Smooth muscle cell (in vitro differentiated cells): Measurements from ENCODE around the gene SETD3. TPM values are rescaled to one million over a fixed set of nuclear protein-coding genes. Genes with fewer than 3 reads are reported as not detected.

Experiments
- DNase-seq: peaks from one replicate; lab custom pipeline; 2025; ENCODE audit not compliant: unreplicated experiment; lab: John Stamatoyannopoulos, UW
- H2AFZ ChIP-seq: fragments of 200-600 bp; sonication (generic); 2 replicates; pipeline ENCODE4 v1.6.0; 2016; ENCODE audit warnings: antibody characterized with exemption, low read depth, mild to moderate bottlenecking
- H3F3A ChIP-seq: fragments of 200-600 bp; sonication (generic); 2 replicates; pipeline ENCODE4 v1.6.0; 2017; ENCODE audit warnings: antibody characterized with exemption, low read depth
- H3K27ac ChIP-seq: fragments of 200-600 bp; sonication (generic); 2 replicates; pipeline ENCODE4 v1.5.1; 2016; ENCODE audit warnings: low read depth, mild to moderate bottlenecking
- H3K27me3 ChIP-seq: fragments of 200-600 bp; sonication (generic); 2 replicates; pipeline ENCODE4 v1.6.1; 2016; ENCODE audit warnings: low read depth, mild to moderate bottlenecking
- H3K36me3 ChIP-seq: fragments of 200-600 bp; sonication (generic); 2 replicates; pipeline ENCODE4 v1.5.1; 2016; ENCODE audit warnings: low read depth
- H3K4me1 ChIP-seq: fragments of 200-600 bp; sonication (generic); 2 replicates; pipeline ENCODE4 v1.5.1; 2016; ENCODE audit warnings: low read depth
- H3K4me2 ChIP-seq: fragments of 200-600 bp; sonication (generic); 2 replicates; pipeline ENCODE4 v1.6.0; 2016; ENCODE audit warnings: mild to moderate bottlenecking
- H3K4me3 ChIP-seq: fragments of 200-600 bp; sonication (generic); 2 replicates; pipeline ENCODE4 v1.5.1; 2016; ENCODE audit warnings: mild to moderate bottlenecking
- H3K79me2 ChIP-seq: fragments of 200-600 bp; sonication (generic); 2 replicates; pipeline ENCODE4 v1.6.0; 2016; ENCODE audit warnings: low read depth, mild to moderate bottlenecking
- H3K9ac ChIP-seq: fragments of 200-600 bp; sonication (generic); 2 replicates; pipeline ENCODE4 v1.6.0; 2016; ENCODE audit warnings: low read depth
- H3K9me3 ChIP-seq: fragments of 200-600 bp; sonication (generic); replicated peaks from 2 replicates; pipeline ENCODE4 v1.5.1; 2016; ENCODE audit warnings: low read depth
- H4K20me1 ChIP-seq: fragments of 200-600 bp; sonication (generic); 2 replicates; pipeline ENCODE4 v1.6.0; 2016; ENCODE audit warnings: low read depth
- CTCF ChIP-seq: fragments of 200-600 bp; sonication (generic); IDR thresholded peaks from 2 replicates; pipeline ENCODE4 v1.5.1; 2017; ENCODE audit warnings: borderline replicate concordance, mild to moderate bottlenecking, antibody characterized with exemption; ENCODE audit not compliant: insufficient read depth, poor library complexity, severe bottlenecking
- WGBS: methylation state at CpG from one replicate; pipeline ENCODE4 v1.1.7; 2016; ENCODE audit warnings: low lambda C conversion rate; 5-methylcytosine and 5-hydroxymethylcytosine counted together
- polyA plus RNA-seq: library from polyadenylated mRNA; unstranded; fragments of >200 nt; fragmentation: Nextera tagmentation; extraction: Ambion mirVana; gene quantifications from 2 replicates; pipeline ENCODE4 v1.2.1, GENCODE V29; 2016
- total RNA-seq: library from RNA; depleted of rRNA; stranded (reverse); fragments of >200 nt; gene quantifications from 2 replicates; pipeline ENCODE4 v1.2.3, GENCODE V29; 2014

The SETD3 gene
- total and polyA plus RNA-seq, 2 experiments from 2014 or later, result 49.2 to 74.9 TPM

GRCh38 chr14:99423434-99423833 is 57.2 kb downstream of the SETD3 start:
- WGBS, result 100% methylated on average over 1 of the region's 1 CpG
- no peak for DNase-seq
- no peak for TF ChIP-seq CTCF
- H3K4me1 ChIP-seq, result peaks cover 23% of the 10 kb centered on the region
- no peak overlapping the region for H3K9ac ChIP-seq
- no peaks in the 10 kb centered on the region for H3K36me3 ChIP-seq
- H3K27ac ChIP-seq, result peak overlapping the region; percentile 62
- no peak overlapping the region for H2AFZ ChIP-seq
- peaks cover 51% of the 10 kb centered on the region for H3K79me2 ChIP-seq
- H3K9me3 ChIP-seq, result no peaks in the 10 kb centered on the region
- H3F3A ChIP-seq, result no peaks in the 10 kb centered on the region
- no peak overlapping the region for H3K4me2 ChIP-seq
- H3K27me3 ChIP-seq, result no peaks in the 10 kb centered on the region
- no peak overlapping the region for H3K4me3 ChIP-seq
- no peaks in the 10 kb centered on the region for H4K20me1 ChIP-seq

- WGBS, result 89% methylated on average over 7 of the region's 7 CpGs
- TF ChIP-seq CTCF, result no peak
Observed at GRCh38 chr14:99422228-99423010, 58.2 kb downstream of the SETD3 start.

GRCh38 chr14:99420711-99421110 is 59.9 kb downstream of the SETD3 start:
- no peaks in the 10 kb centered on the region for H3K36me3 ChIP-seq
- no peak overlapping the region for H2AFZ ChIP-seq
- no peak for DNase-seq
- H4K20me1 ChIP-seq, result no peaks in the 10 kb centered on the region
- H3K4me1 ChIP-seq, result peaks cover 16% of the 10 kb centered on the region
- no peak overlapping the region for H3K4me2 ChIP-seq
- no peak for TF ChIP-seq CTCF
- H3K9me3 ChIP-seq, result no peaks in the 10 kb centered on the region
- H3K79me2 ChIP-seq, result peaks cover 45% of the 10 kb centered on the region
- H3K4me3 ChIP-seq, result no peak overlapping the region
- peaks cover 5% of the 10 kb centered on the region for H3F3A ChIP-seq
- no peak overlapping the region for H3K9ac ChIP-seq
- 60% methylated on average over 4 of the region's 6 CpGs for WGBS
- no peaks in the 10 kb centered on the region for H3K27me3 ChIP-seq
- no peak overlapping the region for H3K27ac ChIP-seq

More at GRCh38 chr14:99422228-99423010, 58.2 kb downstream of the SETD3 start:
- no peak overlapping the region for H3K4me3 ChIP-seq
- peaks cover 53% of the 10 kb centered on the region for H3K79me2 ChIP-seq
- H3K27ac ChIP-seq, result no peak overlapping the region
- H4K20me1 ChIP-seq, result no peaks in the 10 kb centered on the region
- no peak overlapping the region for H3K4me2 ChIP-seq
- H2AFZ ChIP-seq, result no peak overlapping the region
- H3K9me3 ChIP-seq, result no peaks in the 10 kb centered on the region
- no peaks in the 10 kb centered on the region for H3F3A ChIP-seq
- H3K27me3 ChIP-seq, result no peaks in the 10 kb centered on the region
- peaks cover 23% of the 10 kb centered on the region for H3K4me1 ChIP-seq
- no peak for DNase-seq
- H3K36me3 ChIP-seq, result no peaks in the 10 kb centered on the region
- H3K9ac ChIP-seq, result no peak overlapping the region

DNA sequence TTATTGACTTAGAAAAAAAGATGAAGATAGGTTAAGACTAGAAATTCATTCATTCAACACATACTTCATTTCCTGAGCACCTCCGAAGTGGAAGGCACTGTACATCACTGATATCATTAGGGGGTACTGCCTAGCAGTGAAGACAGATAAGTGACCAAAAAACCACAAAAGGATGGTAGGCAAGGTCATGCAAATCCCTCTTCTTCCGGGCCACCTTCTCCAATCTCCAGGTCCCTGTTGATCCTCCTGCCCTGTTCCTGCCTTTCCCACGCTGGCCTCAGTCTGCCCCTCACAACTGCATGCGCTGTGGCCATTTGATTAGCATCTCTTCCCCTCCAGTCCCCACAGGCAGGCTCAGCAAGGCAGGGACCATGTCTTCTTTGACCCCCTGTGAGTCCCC is 60.8 kb downstream of the SETD3 start:
- Histone ChIP-seq H3K9ac (no peak overlapping the region), H3K4me2 (no peak overlapping the region), H3K27ac (no peak overlapping the region), H3K4me3 (no peak overlapping the region), H2AFZ (no peak overlapping the region), H3F3A (peaks cover 5% of the 10 kb centered on the region), H3K4me1 (peaks cover 8% of the 10 kb centered on the region), H3K27me3 (no peaks in the 10 kb centered on the region), H4K20me1 (no peaks in the 10 kb centered on the region), H3K36me3 (no peaks in the 10 kb centered on the region), H3K9me3 (no peaks in the 10 kb centered on the region), H3K79me2 (peaks cover 40% of the 10 kb centered on the region)
- no peak for TF ChIP-seq CTCF
- DNase-seq, result no peak
- 99% methylated on average over 4 of the region's 4 CpGs for WGBS
